ENCODE results near the gene ATG14.

DNA sequence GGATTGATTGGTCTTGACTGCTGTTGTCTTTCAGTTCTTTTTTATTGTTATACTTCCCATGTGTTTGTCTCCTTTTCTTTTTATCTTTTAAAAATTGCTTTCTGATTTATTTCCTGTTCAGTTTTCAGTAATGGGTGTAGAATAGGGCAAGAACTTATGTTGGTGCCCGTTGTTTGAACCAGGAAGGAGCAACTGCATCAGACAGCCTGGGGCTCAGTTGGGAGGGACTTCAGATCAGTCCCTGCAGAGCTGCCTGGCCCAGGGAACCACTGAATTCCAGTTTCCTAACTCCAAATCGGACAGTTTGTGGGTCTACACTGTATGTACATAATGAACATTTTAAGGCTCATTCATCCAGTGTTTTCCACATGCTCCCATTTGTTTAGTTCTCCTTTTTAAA lies 75.5 kb downstream of the ATG14 start:
- TF ChIP-seq, protein P1, sequence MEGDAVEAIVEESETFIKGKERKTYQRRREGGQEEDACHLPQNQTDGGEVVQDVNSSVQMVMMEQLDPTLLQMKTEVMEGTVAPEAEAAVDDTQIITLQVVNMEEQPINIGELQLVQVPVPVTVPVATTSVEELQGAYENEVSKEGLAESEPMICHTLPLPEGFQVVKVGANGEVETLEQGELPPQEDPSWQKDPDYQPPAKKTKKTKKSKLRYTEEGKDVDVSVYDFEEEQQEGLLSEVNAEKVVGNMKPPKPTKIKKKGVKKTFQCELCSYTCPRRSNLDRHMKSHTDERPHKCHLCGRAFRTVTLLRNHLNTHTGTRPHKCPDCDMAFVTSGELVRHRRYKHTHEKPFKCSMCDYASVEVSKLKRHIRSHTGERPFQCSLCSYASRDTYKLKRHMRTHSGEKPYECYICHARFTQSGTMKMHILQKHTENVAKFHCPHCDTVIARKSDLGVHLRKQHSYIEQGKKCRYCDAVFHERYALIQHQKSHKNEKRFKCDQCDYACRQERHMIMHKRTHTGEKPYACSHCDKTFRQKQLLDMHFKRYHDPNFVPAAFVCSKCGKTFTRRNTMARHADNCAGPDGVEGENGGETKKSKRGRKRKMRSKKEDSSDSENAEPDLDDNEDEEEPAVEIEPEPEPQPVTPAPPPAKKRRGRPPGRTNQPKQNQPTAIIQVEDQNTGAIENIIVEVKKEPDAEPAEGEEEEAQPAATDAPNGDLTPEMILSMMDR (conservative IDR thresholded peaks at IDR 0.05; ENCODE audit: low read length): no peak
- no peak for TF ChIP-seq EZH2phosphoT487 (IDR thresholded peaks at IDR 0.05; ENCODE audit: borderline replicate concordance)
